Lower lobe of right lung (tissue), 2 donors: Measurements from ENCODE around the gene BSN. TPM values are rescaled to one million over a fixed set of nuclear protein-coding genes. Genes with fewer than 3 reads are reported as not detected.

Experiments
- ATAC-seq, 2 donors: fragments of 200-7000 bp; cut with Tn5 transposase; one replicate each; pipeline ENCODE4 v1.9.1; 2020 to 2022; ENCODE audit warnings: mild to moderate bottlenecking in 2 of 2, moderate library complexity in 2 of 2
- DNase-seq: peaks from one replicate; pipeline ENCODE4 v3.0.0-alpha.2; 2020
- H3K27ac ChIP-seq: fragments of 200-600 bp; one replicate; pipeline ENCODE4 v1.8.0; 2022
- H3K27me3 ChIP-seq: fragments of 200-600 bp; one replicate; pipeline ENCODE4 v1.8.0; 2022; ENCODE audit warnings: low read depth
- H3K36me3 ChIP-seq: fragments of 200-600 bp; one replicate; pipeline ENCODE4 v1.8.0; 2022; ENCODE audit warnings: mild to moderate bottlenecking
- H3K4me1 ChIP-seq: fragments of 200-600 bp; one replicate; pipeline ENCODE4 v1.8.0; 2022
- H3K4me3 ChIP-seq: fragments of 200-600 bp; one replicate; pipeline ENCODE4 v1.8.0; 2022; ENCODE audit warnings: mild to moderate bottlenecking
- H3K9me3 ChIP-seq: fragments of 200-600 bp; one replicate; pipeline ENCODE4 v1.8.0; 2022
- CTCF ChIP-seq: fragments of 200-600 bp; IDR thresholded peaks from one replicate; pipeline ENCODE4 v1.8.0; 2022; ENCODE audit warnings: antibody characterized with exemption, mild to moderate bottlenecking
- intact Hi-C: fragments of 100-400 bp; cut with DNase I; formaldehyde crosslinking; loops from one replicate; pipeline ENCODE4 v1.11.0; 2022
- total RNA-seq: library from RNA; stranded (reverse); fragmentation: NEBNext Ultra II Directional; extraction: Animal tissue kit (Norgen Biotek cat#: 25700); gene quantifications from one replicate; pipeline ENCODE4 v1.2.1, GENCODE V29; 2021
- donor health status: DM: no; HTN: yes; CAD: no; lungs with severe emphysema.

Gene BSN
- total RNA-seq, 1 donor from 2014 or later: 0.35 TPM

- intact Hi-C loops: no loop called here
- no peaks in the 10 kb centered on the region for H3K4me1 ChIP-seq
- no peak overlapping the region for H3K27ac ChIP-seq
- ATAC-seq (no peak), DNase-seq (no peak)
- H3K4me3 ChIP-seq: no peak overlapping the region
- H3K27me3 ChIP-seq: no peaks in the 10 kb centered on the region
- no peak for TF ChIP-seq CTCF
- H3K36me3 ChIP-seq: no peaks in the 10 kb centered on the region
- no peaks in the 10 kb centered on the region for H3K9me3 ChIP-seq
Observed at GRCh38 chr3:49638445-49638844, 84.2 kb downstream of the BSN start.

- no peak for TF ChIP-seq CTCF
- Histone ChIP-seq H3K27me3 (no peaks in the 10 kb centered on the region), H3K4me3 (no peak overlapping the region), H3K9me3 (no peaks in the 10 kb centered on the region), H3K27ac (no peak overlapping the region), H3K4me1 (no peaks in the 10 kb centered on the region), H3K36me3 (no peaks in the 10 kb centered on the region)
- intact Hi-C loops: no loop called here
- DNase-seq (no peak), ATAC-seq (no peak)
Observed at GRCh38 chr3:49639551-49639950, 85.3 kb downstream of the BSN start.

- H3K4me1 ChIP-seq: no peaks in the 10 kb centered on the region
- no peaks in the 10 kb centered on the region for H3K27me3 ChIP-seq
- no peak for TF ChIP-seq CTCF
- ATAC-seq (no peak), DNase-seq (no peak)
- no peaks in the 10 kb centered on the region for H3K9me3 ChIP-seq
- H3K27ac ChIP-seq: no peak overlapping the region
- H3K36me3 ChIP-seq: no peaks in the 10 kb centered on the region
- no peak overlapping the region for H3K4me3 ChIP-seq
- intact Hi-C loops: no loop called here
Observed at GRCh38 chr3:49641292-49641691, 87.0 kb downstream of the BSN start.

GRCh38 chr3:49641921-49642707 is 87.8 kb downstream of the BSN start:
- no peak for TF ChIP-seq CTCF

GRCh38 chr3:49642708-49643145 is 88.5 kb downstream of the BSN start:
- ATAC-seq (no peak), DNase-seq (no peak)
- intact Hi-C loops: no loop called here
- Histone ChIP-seq H3K9me3 (no peaks in the 10 kb centered on the region), H3K27me3 (no peaks in the 10 kb centered on the region), H3K4me1 (no peaks in the 10 kb centered on the region), H3K4me3 (no peak overlapping the region), H3K27ac (no peak overlapping the region), H3K36me3 (no peaks in the 10 kb centered on the region)
- no peak for TF ChIP-seq CTCF

More at GRCh38 chr3:49641921-49642707, 87.8 kb downstream of the BSN start:
- H3K36me3 ChIP-seq: no peaks in the 10 kb centered on the region
- no peak for ATAC-seq
- no peak overlapping the region for H3K4me3 ChIP-seq
- H3K27me3 ChIP-seq: no peaks in the 10 kb centered on the region
- H3K4me1 ChIP-seq: no peaks in the 10 kb centered on the region
- intact Hi-C loops: no loop called here
- H3K9me3 ChIP-seq: no peaks in the 10 kb centered on the region
- H3K27ac ChIP-seq: no peak overlapping the region
- DNase-seq: no peak
